ENCODE data around the gene MYB. TPM values are rescaled to one million over a fixed set of nuclear protein-coding genes. Genes with fewer than 3 reads are reported as not detected.

The MYB gene
- total RNA-seq, 2 experiments from 2014 or later = 14.6 to 15.9 TPM

GRCh38 chr6:135212935-135213334 lies 31.8 kb downstream of the MYB start:
- H3K9me3 Mint-ChIP-seq = no peaks in the 10 kb centered on the region
- CTCF ChIA-PET = no interaction called here
- intact Hi-C loops (cut with micrococcal nuclease) = loop anchor here (1.0 to 5.0 kb wide), 2 partner anchors 30 to 224 kb away; no protein-coding TSS in a partner anchor
- H3K27me3 Mint-ChIP-seq (ENCODE audit: low read depth) = no peaks in the 10 kb centered on the region
- DNase-seq = peak; percentile 33
- peak overlapping the region; percentile 26 for H3K4me3 Mint-ChIP-seq
- no peak overlapping the region for H3K27ac Mint-ChIP-seq
- peaks cover 35% of the 10 kb centered on the region for H3K4me1 Mint-ChIP-seq (ENCODE audit: low read depth)
- H3K36me3 Mint-ChIP-seq (ENCODE audit: low read depth) = peaks cover 26% of the 10 kb centered on the region

- H3K36me3 Mint-ChIP-seq (ENCODE audit: low read depth) = peaks cover 25% of the 10 kb centered on the region
- DNase-seq = no peak
- intact Hi-C loops (cut with micrococcal nuclease) = loop anchor here (1.0 to 5.0 kb wide), 2 partner anchors 30 to 224 kb away; no protein-coding TSS in a partner anchor
- no peaks in the 10 kb centered on the region for H3K9me3 Mint-ChIP-seq
- no peak overlapping the region for H3K27ac Mint-ChIP-seq
- CTCF ChIA-PET = no interaction called here
- peaks cover 35% of the 10 kb centered on the region for H3K4me1 Mint-ChIP-seq (ENCODE audit: low read depth)
- H3K27me3 Mint-ChIP-seq (ENCODE audit: low read depth) = no peaks in the 10 kb centered on the region
- no peak overlapping the region for H3K4me3 Mint-ChIP-seq
These were observed 32.5 kb downstream of the MYB start for GRCh38 chr6:135213616-135214015.

- no peak for DNase-seq
- Mint-ChIP-seq H3K27me3 (ENCODE audit: low read depth) (no peaks in the 10 kb centered on the region), H3K4me3 (no peak overlapping the region), H3K4me1 (ENCODE audit: low read depth) (peaks cover 24% of the 10 kb centered on the region), H3K27ac (no peak overlapping the region), H3K9me3 (no peaks in the 10 kb centered on the region), H3K36me3 (ENCODE audit: low read depth) (peaks cover 33% of the 10 kb centered on the region)
- intact Hi-C loops (cut with micrococcal nuclease) = no loop called here
- CTCF ChIA-PET = no interaction called here
These were observed 34.1 kb downstream of the MYB start for GRCh38 chr6:135215160-135215559.

GRCh38 chr6:135215563-135215962 lies 34.5 kb downstream of the MYB start:
- H3K27ac Mint-ChIP-seq = no peak overlapping the region
- peaks cover 32% of the 10 kb centered on the region for H3K36me3 Mint-ChIP-seq (ENCODE audit: low read depth)
- H3K27me3 Mint-ChIP-seq (ENCODE audit: low read depth) = no peaks in the 10 kb centered on the region
- intact Hi-C loops (cut with micrococcal nuclease) = no loop called here
- no peaks in the 10 kb centered on the region for H3K9me3 Mint-ChIP-seq
- CTCF ChIA-PET = no interaction called here
- no peak overlapping the region for H3K4me3 Mint-ChIP-seq
- H3K4me1 Mint-ChIP-seq (ENCODE audit: low read depth) = peaks cover 20% of the 10 kb centered on the region
- no peak for DNase-seq

- CTCF ChIA-PET = no interaction called here
- no peaks in the 10 kb centered on the region for H3K27me3 Mint-ChIP-seq (ENCODE audit: low read depth)
These were observed 36.6 kb downstream of the MYB start for GRCh38 chr6:135217663-135218062.

GRCh38 chr6:135219346-135219745 lies 38.2 kb downstream of the MYB start:
- Mint-ChIP-seq H3K36me3 (ENCODE audit: low read depth) (peaks cover 19% of the 10 kb centered on the region), H3K4me3 (no peak overlapping the region), H3K4me1 (ENCODE audit: low read depth) (peaks cover 12% of the 10 kb centered on the region), H3K27me3 (ENCODE audit: low read depth) (no peaks in the 10 kb centered on the region), H3K9me3 (no peaks in the 10 kb centered on the region), H3K27ac (no peak overlapping the region)
- CTCF ChIA-PET = no interaction called here
- DNase-seq = no peak
- intact Hi-C loops (cut with micrococcal nuclease) = no loop called here

More at GRCh38 chr6:135217663-135218062, 36.6 kb downstream of the MYB start:
- no peaks in the 10 kb centered on the region for H3K9me3 Mint-ChIP-seq
- intact Hi-C loops (cut with micrococcal nuclease) = no loop called here
- H3K27ac Mint-ChIP-seq = no peak overlapping the region
- peaks cover 20% of the 10 kb centered on the region for H3K36me3 Mint-ChIP-seq (ENCODE audit: low read depth)
- H3K4me3 Mint-ChIP-seq = no peak overlapping the region
- H3K4me1 Mint-ChIP-seq (ENCODE audit: low read depth) = peaks cover 6% of the 10 kb centered on the region
- no peak for DNase-seq

- CTCF ChIA-PET = interaction anchor here (0.7 kb wide), 1 partner anchor 842 kb away, joined by 3 read pairs; no protein-coding TSS in a partner anchor
- H3K27ac Mint-ChIP-seq = no peak overlapping the region
- H3K4me1 Mint-ChIP-seq (ENCODE audit: low read depth) = peaks cover 12% of the 10 kb centered on the region
- no peaks in the 10 kb centered on the region for H3K9me3 Mint-ChIP-seq
- H3K4me3 Mint-ChIP-seq = no peak overlapping the region
- DNase-seq = no peak
- H3K36me3 Mint-ChIP-seq (ENCODE audit: low read depth) = peaks cover 19% of the 10 kb centered on the region
- intact Hi-C loops (cut with micrococcal nuclease) = no loop called here
- no peaks in the 10 kb centered on the region for H3K27me3 Mint-ChIP-seq (ENCODE audit: low read depth)
These were observed 39.9 kb downstream of the MYB start for GRCh38 chr6:135221042-135221441.

GRCh38 chr6:135221505-135221904 lies 40.4 kb downstream of the MYB start:
- CTCF ChIA-PET = no interaction called here
- H3K27me3 Mint-ChIP-seq (ENCODE audit: low read depth) = no peaks in the 10 kb centered on the region
- intact Hi-C loops (cut with micrococcal nuclease) = no loop called here
- no peaks in the 10 kb centered on the region for H3K9me3 Mint-ChIP-seq
- H3K36me3 Mint-ChIP-seq (ENCODE audit: low read depth) = peaks cover 19% of the 10 kb centered on the region
- H3K27ac Mint-ChIP-seq = no peak overlapping the region
- no peak for DNase-seq
- no peak overlapping the region for H3K4me3 Mint-ChIP-seq
- H3K4me1 Mint-ChIP-seq (ENCODE audit: low read depth) = peaks cover 12% of the 10 kb centered on the region

GRCh38 chr6:135222623-135223022 lies 41.5 kb downstream of the MYB start:
- Mint-ChIP-seq H3K27me3 (ENCODE audit: low read depth) (no peaks in the 10 kb centered on the region), H3K4me3 (no peak overlapping the region), H3K36me3 (ENCODE audit: low read depth) (peaks cover 17% of the 10 kb centered on the region), H3K27ac (no peak overlapping the region), H3K4me1 (ENCODE audit: low read depth) (peaks cover 18% of the 10 kb centered on the region), H3K9me3 (no peaks in the 10 kb centered on the region)
- DNase-seq = no peak
- intact Hi-C loops (cut with micrococcal nuclease) = no loop called here
- CTCF ChIA-PET = no interaction called here

GRCh38 chr6:135224037-135224647 lies 43.0 kb downstream of the MYB start:
- H3K4me3 Mint-ChIP-seq = peak overlapping the region; percentile 62
- no peaks in the 10 kb centered on the region for H3K9me3 Mint-ChIP-seq
- intact Hi-C loops (cut with micrococcal nuclease) = no loop called here
- no peak overlapping the region for H3K27ac Mint-ChIP-seq
- DNase-seq = no peak
- H3K27me3 Mint-ChIP-seq (ENCODE audit: low read depth) = no peaks in the 10 kb centered on the region
- H3K4me1 Mint-ChIP-seq (ENCODE audit: low read depth) = peaks cover 18% of the 10 kb centered on the region
- CTCF ChIA-PET = interaction anchor here (0.6 to 1.1 kb wide), 2 partner anchors 18 to 202 kb away, joined by 3 read pairs; no protein-coding TSS in a partner anchor
- H3K36me3 Mint-ChIP-seq (ENCODE audit: low read depth) = peaks cover 12% of the 10 kb centered on the region

GRCh38 chr6:135225911-135226310 lies 44.8 kb downstream of the MYB start:
- no peaks in the 10 kb centered on the region for H3K9me3 Mint-ChIP-seq
- no peak overlapping the region for H3K27ac Mint-ChIP-seq
- H3K36me3 Mint-ChIP-seq (ENCODE audit: low read depth) = peaks cover 2% of the 10 kb centered on the region
- no peak for DNase-seq
- H3K4me3 Mint-ChIP-seq = no peak overlapping the region
- intact Hi-C loops (cut with micrococcal nuclease) = no loop called here
- H3K4me1 Mint-ChIP-seq (ENCODE audit: low read depth) = peaks cover 18% of the 10 kb centered on the region
- CTCF ChIA-PET = no interaction called here
- no peaks in the 10 kb centered on the region for H3K27me3 Mint-ChIP-seq (ENCODE audit: low read depth)

GRCh38 chr6:135226537-135226936 lies 45.4 kb downstream of the MYB start:
- intact Hi-C loops (cut with micrococcal nuclease) = no loop called here
- no peaks in the 10 kb centered on the region for H3K9me3 Mint-ChIP-seq
- CTCF ChIA-PET = interaction anchor here (0.6 kb wide), 1 partner anchor 38 kb away, joined by 3 read pairs; no protein-coding TSS in a partner anchor
- H3K4me1 Mint-ChIP-seq (ENCODE audit: low read depth) = peaks cover 23% of the 10 kb centered on the region
- H3K36me3 Mint-ChIP-seq (ENCODE audit: low read depth) = peaks cover 2% of the 10 kb centered on the region
- no peak overlapping the region for H3K4me3 Mint-ChIP-seq
- H3K27ac Mint-ChIP-seq = no peak overlapping the region
- DNase-seq = no peak
- no peaks in the 10 kb centered on the region for H3K27me3 Mint-ChIP-seq (ENCODE audit: low read depth)

GRCh38 chr6:135227349-135227748 lies 46.2 kb downstream of the MYB start:
- Mint-ChIP-seq H3K4me3 (no peak overlapping the region), H3K36me3 (ENCODE audit: low read depth) (peaks cover 2% of the 10 kb centered on the region), H3K9me3 (no peaks in the 10 kb centered on the region), H3K4me1 (ENCODE audit: low read depth) (peaks cover 23% of the 10 kb centered on the region), H3K27ac (no peak overlapping the region), H3K27me3 (ENCODE audit: low read depth) (no peaks in the 10 kb centered on the region)
- DNase-seq = no peak
- CTCF ChIA-PET = interaction anchor here (0.6 kb wide), 1 partner anchor 39 kb away, joined by 3 read pairs; no protein-coding TSS in a partner anchor
- intact Hi-C loops (cut with micrococcal nuclease) = no loop called here
